Trophoblast cell (in vitro differentiated cells and primary cell): ENCODE measurements around the gene DUXA.

ENCODE experiments used
- DNase-seq, 2 donors: peaks; one replicate each; pipeline ENCODE4 v3.0.0-alpha.2; 2016
- H2AFZ ChIP-seq: 2 replicates; pipeline ENCODE4 v1.6.1; 2013; ENCODE audit warnings: low read length, moderate library complexity, mild to moderate bottlenecking; ENCODE audit not compliant: insufficient read depth, poor library complexity
- H2AK5ac ChIP-seq: 2 replicates; pipeline ENCODE4 v1.6.1; 2013; ENCODE audit warnings: mild to moderate bottlenecking, low read length
- H2BK120ac ChIP-seq: 2 replicates; pipeline ENCODE4 v1.6.1; 2013; ENCODE audit warnings: low read length, mild to moderate bottlenecking, moderate library complexity; ENCODE audit not compliant: insufficient read depth, poor library complexity
- H2BK12ac ChIP-seq: 2 replicates; pipeline ENCODE4 v1.6.1; 2013; ENCODE audit warnings: mild to moderate bottlenecking, low read length, moderate library complexity
- H2BK5ac ChIP-seq: 2 replicates; pipeline ENCODE4 v1.6.1; 2013; ENCODE audit warnings: low read length, low read depth, moderate library complexity, mild to moderate bottlenecking; ENCODE audit not compliant: poor library complexity
- H3K14ac ChIP-seq: 2 replicates; pipeline ENCODE4 v1.6.1; 2013; ENCODE audit warnings: mild to moderate bottlenecking, low read length
- H3K18ac ChIP-seq: 2 replicates; pipeline ENCODE4 v1.6.1; 2013; ENCODE audit warnings: mild to moderate bottlenecking, low read length
- H3K23ac ChIP-seq: 2 replicates; pipeline ENCODE4 v1.6.1; 2013; ENCODE audit warnings: low read length
- H3K27ac ChIP-seq: 2 replicates; pipeline ENCODE4 v1.5.1; 2013; ENCODE audit warnings: low read depth, mild to moderate bottlenecking, inconsistent platforms, low read length, moderate library complexity
- H3K27me3 ChIP-seq: 2 replicates; pipeline ENCODE4 v1.6.1; 2013; ENCODE audit warnings: inconsistent platforms, mild to moderate bottlenecking, low read length, moderate library complexity; ENCODE audit not compliant: insufficient read depth
- H3K36me3 ChIP-seq, 2 experiments: 1 replicate in 1 of 2; 2 replicates in 1 of 2; pipeline ENCODE4 v1.6.1; 2013; ENCODE audit warnings: low read length in 2 of 2, mild to moderate bottlenecking in 2 of 2, moderate library complexity in 1 of 2; ENCODE audit not compliant: insufficient read depth in 2 of 2, control insufficient read depth in 1 of 2
- H3K4ac ChIP-seq: 2 replicates; pipeline ENCODE4 v1.6.1; 2013; ENCODE audit warnings: low read depth, mild to moderate bottlenecking, low read length, moderate library complexity
- H3K4me1 ChIP-seq, 2 experiments: 1 replicate in 1 of 2; 2 replicates in 1 of 2; pipeline ENCODE4 v1.6.1; 2013; ENCODE audit warnings: low read length in 2 of 2, mild to moderate bottlenecking in 2 of 2, moderate library complexity in 1 of 2; ENCODE audit not compliant: insufficient read depth in 2 of 2, control insufficient read depth in 1 of 2
- H3K4me2 ChIP-seq: 2 replicates; pipeline ENCODE4 v1.6.1; 2013; ENCODE audit warnings: inconsistent platforms, mild to moderate bottlenecking, low read length, moderate library complexity
- H3K4me3 ChIP-seq: 2 replicates; pipeline ENCODE4 v1.5.1; 2013; ENCODE audit warnings: mild to moderate bottlenecking, low read depth, low read length, inconsistent platforms
- H3K79me1 ChIP-seq: one replicate; pipeline ENCODE4 v1.6.1; 2013; ENCODE audit warnings: low read length
- H3K79me2 ChIP-seq: 2 replicates; pipeline ENCODE4 v1.6.1; 2013; ENCODE audit warnings: low read length, mild to moderate bottlenecking; ENCODE audit not compliant: control insufficient read depth, insufficient read depth, poor library complexity
- H3K9ac ChIP-seq: 2 replicates; pipeline ENCODE4 v1.6.1; 2013; ENCODE audit warnings: mild to moderate bottlenecking, low read length
- H3K9me3 ChIP-seq: 2 replicates; pipeline ENCODE4 v1.6.1; 2013; ENCODE audit warnings: low read depth, mild to moderate bottlenecking, control low read depth, inconsistent platforms, low read length; ENCODE audit not compliant: insufficient read depth
- H4K12ac ChIP-seq: 2 replicates; pipeline ENCODE4 v1.6.1; 2013; ENCODE audit warnings: low read depth, mild to moderate bottlenecking, low read length, moderate library complexity
- H4K8ac ChIP-seq: 2 replicates; pipeline ENCODE4 v1.6.1; 2013; ENCODE audit warnings: low read depth, mild to moderate bottlenecking, low read length, moderate library complexity
- H4K91ac ChIP-seq: one replicate; pipeline ENCODE4 v1.6.1; 2013; ENCODE audit warnings: low read depth, mild to moderate bottlenecking, low read length, moderate library complexity
- WGBS: extraction: QIAGEN DNeasy Blood & Tissue Kit; methylation state at CpG from one replicate; pipeline ENCODE4 v1.1.7; 2013; ENCODE audit warnings: missing lambda C conversion rate; ENCODE audit not compliant: insufficient read length, insufficient coverage; ENCODE audit errors: extremely low coverage; 5-methylcytosine and 5-hydroxymethylcytosine counted together

Gene DUXA

DNA sequence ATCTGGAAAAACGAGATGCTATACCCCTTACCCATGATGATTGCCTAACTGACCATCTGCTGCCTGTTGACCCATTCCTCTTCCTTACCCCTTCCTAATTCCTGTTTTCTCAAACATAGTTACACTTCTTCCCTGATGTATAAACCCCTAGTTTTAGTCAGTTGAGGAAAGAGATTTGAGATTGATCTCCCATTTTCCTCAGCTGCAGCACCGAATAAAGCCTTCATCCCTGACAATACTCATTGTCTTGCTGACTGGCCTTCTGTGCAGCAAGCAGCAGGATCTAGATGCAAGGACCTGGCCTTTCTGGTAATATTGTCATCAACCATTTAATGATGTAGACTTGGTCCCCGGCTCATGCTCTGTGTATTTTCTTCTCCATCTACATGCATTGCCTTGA, 23.0 kb upstream of the DUXA start:
- Histone ChIP-seq H2BK12ac (no peak overlapping the region), H3K18ac (no peak overlapping the region), H3K9ac (no peak overlapping the region), H2BK5ac (no peak overlapping the region), H3K4me1 (peaks cover 9 to 10% of the 10 kb centered on the region in 2 experiments), H2BK120ac (no peak overlapping the region), H4K91ac (no peak overlapping the region), H2AK5ac (no peak overlapping the region), H4K8ac (no peak overlapping the region), H4K12ac (no peak overlapping the region), H3K4ac (no peak overlapping the region), H3K36me3 (peaks cover 15% of the 10 kb centered on the region in 2 experiments), H3K9me3 (peaks cover 7% of the 10 kb centered on the region), H3K79me1 (peaks cover 8% of the 10 kb centered on the region), H3K4me3 (no peak overlapping the region), H3K23ac (no peak overlapping the region), H3K4me2 (no peak overlapping the region), H3K27ac (no peak overlapping the region), H3K79me2 (peaks cover 15% of the 10 kb centered on the region), H3K27me3 (no peaks in the 10 kb centered on the region), H2AFZ (no peak overlapping the region), H3K14ac (no peak overlapping the region)
- WGBS = no CpG with 5 or more reads among the region's 3 CpGs
- DNase-seq = no peak

DNA sequence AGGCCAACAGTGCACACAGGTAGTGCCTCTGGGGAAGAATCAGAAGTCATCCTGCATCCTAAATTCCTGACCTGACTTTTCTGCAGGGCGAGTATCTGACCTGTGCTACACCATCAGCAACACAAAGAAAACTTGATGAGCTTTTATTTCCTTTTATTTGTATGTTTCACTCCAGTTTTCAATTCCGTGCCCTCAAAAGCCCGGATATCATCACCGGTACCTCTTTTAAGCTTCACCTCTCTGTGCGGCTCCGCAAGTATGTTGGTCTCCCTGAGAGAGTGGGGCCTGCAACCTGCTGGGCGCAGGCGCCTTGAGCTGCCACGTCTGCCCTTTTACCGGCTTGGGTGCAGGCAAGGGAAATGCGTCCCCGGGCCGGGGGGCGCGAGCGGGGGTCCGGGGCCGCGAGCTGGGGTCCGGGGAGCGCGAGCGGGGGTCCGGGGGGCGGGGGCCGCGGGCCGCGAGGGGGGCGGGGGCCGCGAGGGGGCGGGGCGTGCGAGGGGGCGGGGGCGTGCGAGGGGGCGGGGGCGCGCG, 4.3 kb upstream of the DUXA start:
- H3K23ac ChIP-seq = no peak overlapping the region
- H3K4me1 ChIP-seq = no peaks in the 10 kb centered on the region
- H3K18ac ChIP-seq = no peak overlapping the region
- no peaks in the 10 kb centered on the region for H3K79me1 ChIP-seq
- H3K4me3 ChIP-seq = peak overlapping the region; percentile 63
- no peaks in the 10 kb centered on the region for H3K79me2 ChIP-seq
- no peak overlapping the region for H2AK5ac ChIP-seq
- H3K9me3 ChIP-seq = peaks cover 2% of the 10 kb centered on the region
- H3K4ac ChIP-seq = no peak overlapping the region
- peak; percentile 3 to 49 for DNase-seq
- no peak overlapping the region for H3K14ac ChIP-seq
- H3K27me3 ChIP-seq = no peaks in the 10 kb centered on the region
- no peak overlapping the region for H2BK12ac ChIP-seq
- no peak overlapping the region for H4K91ac ChIP-seq
- H4K8ac ChIP-seq = peak overlapping the region; percentile 73
- no peak overlapping the region for H2BK120ac ChIP-seq
- peak overlapping the region; percentile 60 for H2AFZ ChIP-seq
- no peak overlapping the region for H3K9ac ChIP-seq
- H3K4me2 ChIP-seq = peak overlapping the region; percentile 31
- H4K12ac ChIP-seq = no peak overlapping the region
- no peak overlapping the region for H3K27ac ChIP-seq
- no peaks in the 10 kb centered on the region for H3K36me3 ChIP-seq
- no peak overlapping the region for H2BK5ac ChIP-seq
- WGBS = no CpG with 5 or more reads among the region's 42 CpGs

DNA sequence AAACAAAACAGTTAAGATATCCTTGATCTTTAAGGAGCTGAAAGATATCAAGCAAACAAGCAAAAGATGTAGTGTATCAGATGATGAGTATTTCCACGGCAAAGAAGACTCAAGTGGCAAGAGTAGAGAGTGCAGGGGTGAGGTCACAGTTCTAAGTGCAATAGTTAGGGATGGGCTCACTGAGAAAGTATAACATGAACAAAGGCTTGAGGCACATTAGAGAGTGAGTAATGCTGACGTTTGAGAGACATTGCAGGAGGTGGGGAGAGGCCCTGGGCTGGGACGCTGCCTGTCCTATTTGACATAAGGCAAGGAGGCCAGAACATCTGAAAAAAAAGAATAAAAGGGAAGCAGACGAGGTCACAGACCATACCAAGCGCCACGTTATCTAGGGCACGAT, 1.4 kb downstream of the DUXA start:
- Histone ChIP-seq H4K12ac (no peak overlapping the region), H3K4me2 (no peak overlapping the region), H3K36me3 (no peaks in the 10 kb centered on the region), H2BK12ac (no peak overlapping the region), H3K79me1 (no peaks in the 10 kb centered on the region), H3K4ac (no peak overlapping the region), H3K14ac (no peak overlapping the region), H4K91ac (no peak overlapping the region), H2AFZ (no peak overlapping the region), H3K9ac (no peak overlapping the region), H3K9me3 (peaks cover 9% of the 10 kb centered on the region), H3K79me2 (no peaks in the 10 kb centered on the region), H3K4me3 (no peak overlapping the region), H3K27me3 (no peaks in the 10 kb centered on the region), H4K8ac (no peak overlapping the region), H3K27ac (no peak overlapping the region), H2AK5ac (no peak overlapping the region), H3K4me1 (no peaks in the 10 kb centered on the region), H3K18ac (no peak overlapping the region), H2BK5ac (no peak overlapping the region), H3K23ac (no peak overlapping the region), H2BK120ac (no peak overlapping the region)
- no CpG with 5 or more reads among the region's 7 CpGs for WGBS
- no peak for DNase-seq

DNA sequence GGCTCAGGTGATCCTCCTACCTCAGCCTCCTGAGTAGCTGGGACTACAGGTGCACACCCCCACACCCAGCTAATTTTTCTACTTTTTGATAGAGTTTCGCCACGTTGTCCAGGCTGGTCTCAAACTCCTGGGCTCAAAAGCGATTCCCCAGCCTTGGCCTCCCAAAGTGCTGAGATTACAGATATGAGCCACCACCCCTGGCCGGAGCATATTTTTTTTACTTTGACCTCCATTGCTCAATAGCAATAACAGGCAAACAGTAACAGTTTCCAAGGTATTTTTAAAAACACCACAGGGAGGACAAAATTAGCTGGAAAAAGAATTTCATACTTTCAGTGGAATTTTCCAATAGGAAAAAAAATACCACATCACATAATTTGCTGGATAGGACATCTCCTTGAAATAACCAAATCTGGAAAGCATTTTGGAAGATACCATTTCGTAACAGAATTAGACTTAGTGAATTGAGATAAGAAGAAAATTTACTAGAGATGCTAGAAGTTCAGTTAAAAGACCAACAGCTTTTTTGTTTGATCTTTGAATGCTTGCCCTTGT, 5.2 kb downstream of the DUXA start:
- no peak overlapping the region for H3K27ac ChIP-seq
- H3K23ac ChIP-seq = no peak overlapping the region
- no peaks in the 10 kb centered on the region for H3K79me2 ChIP-seq
- H3K4me1 ChIP-seq = no peaks in the 10 kb centered on the region
- no peak overlapping the region for H3K4me2 ChIP-seq
- no peaks in the 10 kb centered on the region for H3K27me3 ChIP-seq
- no peak overlapping the region for H2BK5ac ChIP-seq
- H4K91ac ChIP-seq = no peak overlapping the region
- no peak overlapping the region for H3K18ac ChIP-seq
- H3K4ac ChIP-seq = no peak overlapping the region
- H3K36me3 ChIP-seq = no peaks in the 10 kb centered on the region
- WGBS = no CpG with 5 or more reads among the region's 5 CpGs
- H3K4me3 ChIP-seq = no peak overlapping the region
- no peak overlapping the region for H2AFZ ChIP-seq
- H2AK5ac ChIP-seq = no peak overlapping the region
- peaks cover 24% of the 10 kb centered on the region for H3K9me3 ChIP-seq
- no peak overlapping the region for H4K8ac ChIP-seq
- H4K12ac ChIP-seq = no peak overlapping the region
- H3K79me1 ChIP-seq = no peaks in the 10 kb centered on the region
- no peak overlapping the region for H3K14ac ChIP-seq
- DNase-seq = peak in 1 of 2 donors; percentile 4
- no peak overlapping the region for H2BK120ac ChIP-seq
- no peak overlapping the region for H2BK12ac ChIP-seq
- H3K9ac ChIP-seq = no peak overlapping the region
